Measurements from ENCODE around the gene APP.

GRCh38 chr21:25927195-25927880, 243.2 kb downstream of the APP start:
- TF ChIP-seq POLR2AphosphoS5 (IDR thresholded peaks at IDR 0.05; ENCODE audit: low read depth, low read length) (no peak), TAF1 (IDR thresholded peaks at IDR 0.05; ENCODE audit: borderline replicate concordance, low read depth, low read length) (no peak), POLR2A (IDR thresholded peaks at IDR 0.05; ENCODE audit: low read depth, low read length) (no peak)
